Measurements from ENCODE around the gene ATP1A4.
A peak's percentile ranks its signal among the peaks of the same experiment; 100 is the strongest.

DNA sequence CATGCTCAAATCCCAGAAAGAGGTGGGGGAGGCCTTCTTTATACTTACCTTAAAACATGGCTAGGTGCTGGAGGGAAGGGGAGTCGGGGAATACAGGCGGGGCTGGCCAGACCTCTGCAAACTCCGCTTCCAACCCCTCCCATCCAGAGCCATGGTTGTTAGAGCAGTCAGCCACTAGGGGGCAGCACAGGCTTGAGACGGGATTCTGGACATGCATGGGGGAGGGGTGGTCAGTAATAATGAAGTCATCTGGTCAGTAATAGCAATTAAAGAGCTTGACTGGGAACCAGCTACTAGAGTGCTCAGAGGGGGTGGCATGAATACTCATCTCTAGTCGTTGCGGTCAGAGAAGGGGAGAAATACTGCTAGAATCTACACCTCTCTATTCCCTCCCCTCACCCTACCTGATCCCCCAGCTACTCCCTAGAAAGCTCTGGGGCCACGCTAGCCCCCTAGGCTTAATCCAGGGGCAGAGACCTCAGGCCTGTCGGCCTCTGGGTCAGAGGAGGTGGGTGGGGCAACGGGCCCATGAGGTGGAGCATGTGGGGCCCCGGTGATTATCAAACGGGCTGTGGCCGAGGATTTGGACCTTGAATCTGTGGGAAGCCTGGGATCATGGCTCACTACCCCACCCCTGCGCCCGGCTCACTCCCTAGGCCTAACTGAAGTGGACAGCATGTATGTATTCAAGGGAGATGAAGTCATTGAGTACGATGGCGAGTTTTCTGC is 41.9 kb downstream of the ATP1A4 start:
- peak; percentile 93 to 98 (median 97) for TF ChIP-seq CTCF (IDR thresholded peaks at IDR 0.05)
- peak in 1 of 2 donors; percentile 27 for TF ChIP-seq POLR2A (IDR thresholded peaks at IDR 0.05)

Measured in uterus (tissue), 2 donors.